Epithelial cell of umbilical artery (primary cell): ENCODE results near the gene RBFOX2. TPM values are rescaled to one million over a fixed set of nuclear protein-coding genes. Genes with fewer than 3 reads are reported as not detected.

Experiments used
- total RNA-seq: library from RNA; depleted of rRNA; stranded (reverse); fragments of >200 nt; gene quantifications from 2 replicates; pipeline ENCODE4 v1.2.3, GENCODE V29; 2014

The RBFOX2 gene
- 92.9 and 105 TPM in 2 replicates for total RNA-seq

DNA sequence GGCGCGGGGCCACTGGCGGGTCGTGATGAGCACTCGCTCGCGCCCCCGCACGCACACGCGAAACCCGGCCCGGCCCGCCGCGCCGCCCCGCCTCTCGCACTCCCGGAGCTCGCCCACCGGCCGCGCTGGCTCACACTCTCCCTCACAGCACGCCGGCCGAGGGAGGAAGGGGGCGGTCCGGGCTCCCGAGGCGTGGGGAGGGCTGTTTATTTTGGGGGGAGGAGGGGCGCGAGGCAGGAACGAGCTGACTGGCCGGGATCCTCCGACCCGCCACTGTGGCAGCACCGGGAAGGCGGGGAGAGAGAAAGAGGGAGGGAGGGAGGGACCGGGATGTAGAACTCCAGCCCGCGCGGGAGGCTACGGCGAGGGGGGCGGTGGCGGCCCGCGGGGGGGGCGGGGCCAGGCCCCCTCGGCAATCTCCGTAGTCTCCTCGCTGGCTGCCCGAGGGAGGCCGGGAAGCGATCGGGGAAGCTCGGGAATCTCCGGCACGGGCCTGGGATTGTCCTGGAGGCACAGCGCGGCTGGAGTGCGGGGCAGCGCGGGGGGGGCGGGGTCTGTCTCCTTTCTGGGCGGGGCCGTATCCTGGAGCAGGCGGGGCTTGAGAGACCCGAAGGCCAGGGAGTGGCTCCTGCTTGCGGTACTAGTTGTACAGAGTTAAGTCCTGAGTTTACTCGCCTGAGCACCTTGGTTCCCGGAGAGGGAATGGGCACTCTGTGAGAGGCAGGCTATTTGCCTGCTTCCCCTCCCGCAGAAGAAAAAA is at the start of gene RBFOX2:
Gene RBFOX2 (minus strand): TSS at position 179 of the 760 bp plus-strand sequence. CDS start 399 bp downstream, outside the sequence.

DNA sequence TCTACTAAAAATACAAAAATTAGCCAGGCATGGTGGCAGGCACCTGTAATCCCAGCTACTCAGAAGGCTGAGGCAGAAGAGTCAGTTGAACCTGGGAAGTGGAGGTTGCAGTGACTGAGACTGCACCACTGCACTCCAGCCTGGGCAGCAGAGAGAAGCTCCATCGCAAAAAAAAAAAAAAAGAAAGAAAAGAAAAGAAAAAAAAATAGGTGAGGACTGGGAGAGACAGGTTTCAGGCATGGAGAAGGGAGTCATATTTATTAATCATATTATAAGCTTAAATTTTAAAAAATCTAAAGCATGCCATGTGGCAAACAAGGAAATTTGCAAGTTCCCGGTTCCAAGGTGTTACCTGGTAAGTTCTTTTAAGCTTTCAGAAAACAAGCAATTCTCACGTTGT is 311.1 kb downstream of the RBFOX2 start, which contains the start of gene APOL5:
Gene APOL5 (plus strand): TSS at position 301 of the 400 bp plus-strand sequence. CDS start 0 bp downstream, at position 301.

Other genes with a start within 250 kb of the RBFOX2 start
- 29.6 and 104 TPM in 2 replicates for gene APOL3, start 131.9 kb upstream of the RBFOX2 start, total RNA-seq
- gene APOL4, start 173.0 kb upstream of the RBFOX2 start, total RNA-seq = not detected in 2 replicates
- gene APOL2, start 210.7 kb upstream of the RBFOX2 start, total RNA-seq = 34.1 and 80.9 TPM in 2 replicates
- gene APOL1, start 224.3 kb upstream of the RBFOX2 start, total RNA-seq = 10.7 and 75.2 TPM in 2 replicates